Dermis blood vessel endothelial cell (primary cell): ENCODE measurements around the gene PDZRN4. TPM values are rescaled to one million over a fixed set of nuclear protein-coding genes. Genes with fewer than 3 reads are reported as not detected.

Experiments used
- DNase-seq: peaks from one replicate; pipeline ENCODE4 v3.0.0; 2010
- total RNA-seq: library from RNA; depleted of rRNA; stranded (reverse); fragments of >200 nt; gene quantifications from 2 replicates; pipeline ENCODE4 v1.2.3, GENCODE V29; 2014

Gene PDZRN4
- total RNA-seq, 1 donor from 2014 or later: not detected

GRCh38 chr12:41514021-41514777, 326.1 kb downstream of the PDZRN4 start:
- DNase-seq: no peak

- DNase-seq: no peak
Measured at GRCh38 chr12:41514907-41515306, 326.8 kb downstream of the PDZRN4 start.

- DNase-seq: no peak
Measured at GRCh38 chr12:41515953-41516352, 327.8 kb downstream of the PDZRN4 start.

- no peak for DNase-seq
Measured at GRCh38 chr12:41520869-41521268, 332.7 kb downstream of the PDZRN4 start.

GRCh38 chr12:41521872-41522379, 333.8 kb downstream of the PDZRN4 start:
- peak; percentile 91 for DNase-seq

GRCh38 chr12:41527062-41527461, 338.9 kb downstream of the PDZRN4 start:
- no peak for DNase-seq

GRCh38 chr12:41527534-41528116, 339.5 kb downstream of the PDZRN4 start:
- DNase-seq: no peak

- DNase-seq: no peak
Measured at GRCh38 chr12:41528874-41529273, 340.8 kb downstream of the PDZRN4 start.

GRCh38 chr12:41530441-41530840, 342.3 kb downstream of the PDZRN4 start:
- DNase-seq: no peak

- DNase-seq: no peak
Measured at GRCh38 chr12:41531147-41531829, 343.2 kb downstream of the PDZRN4 start.

- no peak for DNase-seq
Measured at GRCh38 chr12:41532072-41532471, 344.0 kb downstream of the PDZRN4 start.

GRCh38 chr12:41536813-41537490, 348.8 kb downstream of the PDZRN4 start:
- no peak for DNase-seq

- DNase-seq: no peak
Measured at GRCh38 chr12:41537522-41537921, 349.4 kb downstream of the PDZRN4 start.

- DNase-seq: no peak
Measured at GRCh38 chr12:41545761-41546160, 357.6 kb downstream of the PDZRN4 start.

GRCh38 chr12:41547071-41547470, 359.0 kb downstream of the PDZRN4 start:
- peak; percentile 18 for DNase-seq

GRCh38 chr12:41548926-41549325, 360.8 kb downstream of the PDZRN4 start:
- DNase-seq: no peak

GRCh38 chr12:41552588-41552987, 364.5 kb downstream of the PDZRN4 start:
- DNase-seq: peak; percentile 59

GRCh38 chr12:41556176-41556575, 368.1 kb downstream of the PDZRN4 start:
- no peak for DNase-seq

- DNase-seq: no peak
Measured at GRCh38 chr12:41557344-41557743, 369.2 kb downstream of the PDZRN4 start.

- no peak for DNase-seq
Measured at GRCh38 chr12:41558671-41559070, 370.6 kb downstream of the PDZRN4 start.

GRCh38 chr12:41563051-41563450, 374.9 kb downstream of the PDZRN4 start:
- no peak for DNase-seq

- DNase-seq: no peak
Measured at GRCh38 chr12:41564816-41565215, 376.7 kb downstream of the PDZRN4 start.

GRCh38 chr12:41566703-41567102, 378.6 kb downstream of the PDZRN4 start:
- DNase-seq: no peak
